ENCODE data around the gene AQP12A. TPM values are rescaled to one million over a fixed set of nuclear protein-coding genes. Genes with fewer than 3 reads are reported as not detected.
"Not testable (repeated sequence)": the region's sequence is repeated elsewhere in the genome, so short reads cannot be mapped to it uniquely, and the experiment has no call there.

Gene AQP12A
- total RNA-seq, 1 experiment from 2014 or later = not detected

GRCh38 chr2:240648155-240648649 lies 43.5 kb upstream of the AQP12A start:
- no peak overlapping the region for H3K27ac ChIP-seq
- H3K9me3 ChIP-seq (replicated peaks) = no peaks in the 10 kb centered on the region
- no peak overlapping the region for H3K4me3 ChIP-seq
- no peaks in the 10 kb centered on the region for H3K36me3 ChIP-seq
- peaks cover 84% of the 10 kb centered on the region for H3K27me3 ChIP-seq (replicated peaks)
- no peaks in the 10 kb centered on the region for H3K4me1 ChIP-seq (replicated peaks)
- no peak for DNase-seq (ENCODE audit: low read depth in 1 of 2, low spot score in 2 of 2)

- Histone ChIP-seq H3K4me3 (no peak overlapping the region), H3K36me3 (no peaks in the 10 kb centered on the region), H3K4me1 (replicated peaks) (no peaks in the 10 kb centered on the region), H3K9me3 (replicated peaks) (no peaks in the 10 kb centered on the region), H3K27ac (no peak overlapping the region), H3K27me3 (replicated peaks) (peaks cover 79% of the 10 kb centered on the region)
- no peak for DNase-seq (ENCODE audit: low read depth in 1 of 2, low spot score in 2 of 2)
Observed at GRCh38 chr2:240648650-240649275, 42.9 kb upstream of the AQP12A start.

GRCh38 chr2:240649331-240649730 lies 42.3 kb upstream of the AQP12A start:
- Histone ChIP-seq H3K9me3 (replicated peaks) (no peaks in the 10 kb centered on the region), H3K27ac (no peak overlapping the region), H3K27me3 (replicated peaks) (peaks cover 75% of the 10 kb centered on the region), H3K4me3 (no peak overlapping the region), H3K4me1 (replicated peaks) (no peaks in the 10 kb centered on the region), H3K36me3 (no peaks in the 10 kb centered on the region)
- DNase-seq (ENCODE audit: low read depth in 1 of 2, low spot score in 2 of 2) = no peak

- H3K4me3 ChIP-seq = no peak overlapping the region
- no peaks in the 10 kb centered on the region for H3K9me3 ChIP-seq (replicated peaks)
- H3K36me3 ChIP-seq = no peaks in the 10 kb centered on the region
- no peak for DNase-seq (ENCODE audit: low read depth in 1 of 2, low spot score in 2 of 2)
- H3K4me1 ChIP-seq (replicated peaks) = no peaks in the 10 kb centered on the region
- H3K27me3 ChIP-seq (replicated peaks) = peaks cover 80% of the 10 kb centered on the region
- no peak overlapping the region for H3K27ac ChIP-seq
Observed at GRCh38 chr2:240650254-240650965, 41.3 kb upstream of the AQP12A start.

GRCh38 chr2:240651185-240651584 lies 40.5 kb upstream of the AQP12A start:
- no peak overlapping the region for H3K27ac ChIP-seq
- H3K4me1 ChIP-seq (replicated peaks) = no peaks in the 10 kb centered on the region
- H3K36me3 ChIP-seq = no peaks in the 10 kb centered on the region
- H3K27me3 ChIP-seq (replicated peaks) = peaks cover 77% of the 10 kb centered on the region
- no peak for DNase-seq (ENCODE audit: low read depth in 1 of 2, low spot score in 2 of 2)
- no peaks in the 10 kb centered on the region for H3K9me3 ChIP-seq (replicated peaks)
- H3K4me3 ChIP-seq = no peak overlapping the region

GRCh38 chr2:240655931-240656886 lies 35.5 kb upstream of the AQP12A start:
- no peak for DNase-seq (ENCODE audit: low read depth in 1 of 2, low spot score in 2 of 2)
- no peaks in the 10 kb centered on the region for H3K9me3 ChIP-seq (replicated peaks)
- peaks cover 48% of the 10 kb centered on the region for H3K27me3 ChIP-seq (replicated peaks)
- no peaks in the 10 kb centered on the region for H3K36me3 ChIP-seq
- no peak overlapping the region for H3K27ac ChIP-seq
- no peaks in the 10 kb centered on the region for H3K4me1 ChIP-seq (replicated peaks)
- no peak overlapping the region for H3K4me3 ChIP-seq

GRCh38 chr2:240659883-240660282 lies 31.8 kb upstream of the AQP12A start:
- H3K27me3 ChIP-seq (replicated peaks) = peaks cover 37% of the 10 kb centered on the region
- H3K9me3 ChIP-seq (replicated peaks); DNase-seq (ENCODE audit: low read depth in 1 of 2, low spot score in 2 of 2); H3K4me3 ChIP-seq; H3K36me3 ChIP-seq; H3K27ac ChIP-seq; H3K4me1 ChIP-seq (replicated peaks): not testable (repeated sequence)

- Histone ChIP-seq H3K4me1 (replicated peaks) (no peaks in the 10 kb centered on the region), H3K4me3 (no peak overlapping the region), H3K27me3 (replicated peaks) (peaks cover 41% of the 10 kb centered on the region), H3K36me3 (no peaks in the 10 kb centered on the region), H3K27ac (no peak overlapping the region), H3K9me3 (replicated peaks) (no peaks in the 10 kb centered on the region)
- DNase-seq (ENCODE audit: low read depth in 1 of 2, low spot score in 2 of 2) = no peak
Observed at GRCh38 chr2:240662681-240663080, 29.0 kb upstream of the AQP12A start.

- no peaks in the 10 kb centered on the region for H3K9me3 ChIP-seq (replicated peaks)
- H3K27ac ChIP-seq = no peak overlapping the region
- no peak overlapping the region for H3K4me3 ChIP-seq
- no peak for DNase-seq (ENCODE audit: low read depth in 1 of 2, low spot score in 2 of 2)
- H3K36me3 ChIP-seq = no peaks in the 10 kb centered on the region
- peaks cover 44% of the 10 kb centered on the region for H3K27me3 ChIP-seq (replicated peaks)
- no peaks in the 10 kb centered on the region for H3K4me1 ChIP-seq (replicated peaks)
Observed at GRCh38 chr2:240663546-240664190, 28.0 kb upstream of the AQP12A start.

GRCh38 chr2:240664622-240665021 lies 27.0 kb upstream of the AQP12A start:
- no peaks in the 10 kb centered on the region for H3K36me3 ChIP-seq
- DNase-seq (ENCODE audit: low read depth in 1 of 2, low spot score in 2 of 2) = no peak
- H3K27ac ChIP-seq = no peak overlapping the region
- H3K27me3 ChIP-seq (replicated peaks) = peaks cover 47% of the 10 kb centered on the region
- no peaks in the 10 kb centered on the region for H3K9me3 ChIP-seq (replicated peaks)
- no peak overlapping the region for H3K4me3 ChIP-seq
- H3K4me1 ChIP-seq (replicated peaks) = no peaks in the 10 kb centered on the region

GRCh38 chr2:240670402-240670801 lies 21.3 kb upstream of the AQP12A start:
- Histone ChIP-seq H3K27ac (no peak overlapping the region), H3K4me1 (replicated peaks) (no peaks in the 10 kb centered on the region), H3K27me3 (replicated peaks) (peaks cover 66% of the 10 kb centered on the region), H3K36me3 (no peaks in the 10 kb centered on the region), H3K9me3 (replicated peaks) (no peaks in the 10 kb centered on the region), H3K4me3 (no peak overlapping the region)
- DNase-seq (ENCODE audit: low read depth in 1 of 2, low spot score in 2 of 2) = no peak

- Histone ChIP-seq H3K9me3 (replicated peaks) (no peaks in the 10 kb centered on the region), H3K27me3 (replicated peaks) (peaks cover 64% of the 10 kb centered on the region)
- no peak for DNase-seq (ENCODE audit: low read depth in 1 of 2, low spot score in 2 of 2)
Observed at GRCh38 chr2:240670950-240671349, 20.7 kb upstream of the AQP12A start.

GRCh38 chr2:240672076-240672700 lies 19.5 kb upstream of the AQP12A start:
- H3K27me3 ChIP-seq (replicated peaks) = peaks cover 52% of the 10 kb centered on the region
- no peaks in the 10 kb centered on the region for H3K36me3 ChIP-seq
- H3K4me1 ChIP-seq (replicated peaks) = no peaks in the 10 kb centered on the region
- H3K9me3 ChIP-seq (replicated peaks) = no peaks in the 10 kb centered on the region
- no peak for DNase-seq (ENCODE audit: low read depth in 1 of 2, low spot score in 2 of 2)
- no peak overlapping the region for H3K4me3 ChIP-seq
- no peak overlapping the region for H3K27ac ChIP-seq

More at GRCh38 chr2:240670950-240671349, 20.7 kb upstream of the AQP12A start:
- no peaks in the 10 kb centered on the region for H3K4me1 ChIP-seq (replicated peaks)
- no peak overlapping the region for H3K4me3 ChIP-seq
- H3K36me3 ChIP-seq = no peaks in the 10 kb centered on the region
- H3K27ac ChIP-seq = no peak overlapping the region
